GM18868 (cell line): ENCODE results near the gene LMOD2.

Source experiments
- ATAC-seq: cut with Tn5 transposase; IDR thresholded peaks from one replicate; pipeline ENCODE4 v1.9.1; 2021; ENCODE audit warnings: mild to moderate bottlenecking, moderate library complexity; ENCODE audit not compliant: unreplicated experiment

The LMOD2 gene

DNA sequence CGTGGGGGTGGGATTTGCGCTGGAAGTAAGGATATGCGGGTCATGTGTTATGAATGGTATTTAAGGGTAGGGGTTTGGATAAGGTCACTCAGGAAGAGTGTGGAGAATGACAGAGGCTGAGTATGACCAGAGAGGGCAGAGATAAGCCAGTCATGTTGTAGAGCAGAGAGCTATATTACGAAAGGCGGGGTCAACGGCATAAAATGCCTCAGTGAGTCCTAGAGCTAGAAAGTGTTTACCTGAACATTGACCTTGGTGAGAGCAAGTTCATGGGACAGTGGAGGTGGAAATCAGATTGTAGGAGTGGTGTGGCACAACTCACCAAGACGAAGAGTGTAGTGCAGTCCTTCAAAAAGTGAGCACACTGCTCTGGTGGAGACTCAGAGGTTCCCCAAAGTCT is 13.8 kb downstream of the LMOD2 start:
- no peak for ATAC-seq

DNA sequence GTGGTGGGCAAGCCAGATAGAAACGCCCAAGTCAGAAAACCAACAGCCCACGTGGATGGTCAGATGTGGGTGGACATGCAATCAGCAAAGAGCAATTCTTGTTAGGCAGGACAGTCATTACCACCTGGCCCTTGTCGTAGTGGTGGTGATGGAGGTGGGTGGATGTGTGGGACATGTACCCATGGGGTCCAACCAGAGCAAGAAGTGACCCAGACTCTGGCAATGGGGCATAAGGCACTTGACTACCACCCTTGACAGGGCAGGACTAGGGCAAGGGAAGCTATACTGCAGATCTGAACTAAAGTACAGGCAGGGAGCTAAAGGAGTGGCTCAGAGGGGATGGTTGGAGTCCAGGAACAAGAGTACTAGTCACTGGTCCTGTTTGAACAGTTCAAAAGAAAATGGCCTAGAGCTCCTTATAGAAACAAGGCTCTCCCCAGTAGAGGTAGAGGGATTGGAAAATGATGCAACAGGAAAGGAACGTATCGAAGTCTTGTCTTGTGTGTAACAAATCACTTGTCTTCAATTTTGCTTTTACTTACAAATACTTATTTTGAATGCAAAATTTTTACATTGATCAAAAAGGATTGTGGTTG is 17.6 kb downstream of the LMOD2 start:
- ATAC-seq, result no peak

DNA sequence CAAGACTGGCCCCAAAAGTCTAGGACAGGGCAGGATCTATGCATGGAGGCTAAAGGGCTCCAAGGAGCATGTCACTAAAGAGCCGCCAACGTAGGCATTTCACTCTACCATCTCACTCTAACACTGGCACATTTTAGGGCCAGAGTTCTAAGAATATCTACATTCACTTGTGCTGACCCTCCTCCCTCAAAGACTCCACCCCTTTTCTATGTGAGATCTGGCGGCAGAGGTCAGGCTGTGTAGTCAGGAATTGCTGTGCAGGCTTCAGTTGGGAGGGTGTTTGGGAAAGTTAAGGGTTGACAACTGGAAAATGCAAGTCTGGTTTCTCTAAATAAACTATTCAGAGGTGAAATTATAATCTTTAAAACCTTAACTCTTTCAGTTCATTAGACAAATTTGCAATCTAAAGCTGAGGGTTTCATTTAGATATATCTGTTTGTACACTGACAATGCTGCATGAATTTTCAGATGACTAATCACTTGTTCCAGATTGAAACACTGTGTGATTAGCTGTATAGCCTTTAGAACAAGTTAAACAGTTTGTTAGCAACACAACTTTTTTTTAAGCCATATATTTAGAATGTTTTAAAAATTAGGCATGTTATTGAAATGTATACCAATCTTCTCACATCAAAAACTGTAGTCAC is 18.2 kb downstream of the LMOD2 start:
- ATAC-seq, result no peak

DNA sequence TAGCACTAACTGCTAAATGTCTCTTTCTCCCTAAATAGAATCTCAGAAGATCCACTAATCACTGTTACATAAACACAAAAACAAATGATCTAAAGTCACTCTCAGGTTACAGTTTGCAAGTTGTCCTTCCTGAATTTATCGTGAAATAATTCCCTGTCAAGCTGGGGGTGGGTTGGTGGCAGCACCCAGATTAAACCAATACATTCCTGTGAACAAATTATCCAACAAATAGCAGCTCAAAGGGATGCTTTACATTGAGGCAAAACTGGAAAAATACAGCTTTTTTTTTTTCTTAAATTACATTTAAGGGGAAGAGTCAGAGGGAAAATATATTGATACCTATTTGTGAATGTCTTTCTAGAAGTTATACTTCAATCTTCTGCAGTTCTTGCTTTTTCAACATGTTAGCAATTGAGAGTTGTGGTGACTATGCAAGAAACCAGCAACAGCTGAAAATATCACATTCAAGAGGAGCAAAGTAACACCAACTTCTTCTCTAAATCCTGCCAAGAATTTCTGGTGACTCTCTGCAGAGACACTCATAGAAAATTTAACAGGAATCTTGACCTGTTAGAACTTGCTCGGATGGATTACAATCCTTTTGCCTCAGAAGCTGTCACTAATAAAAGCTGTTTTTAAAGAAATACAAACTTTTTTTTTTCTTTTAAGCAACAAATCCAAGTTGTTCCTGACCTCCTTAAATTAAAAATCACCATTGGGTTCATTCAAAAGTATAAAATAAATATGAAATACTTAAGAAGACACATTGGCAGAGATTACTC is 18.9 kb downstream of the LMOD2 start:
- no peak for ATAC-seq

DNA sequence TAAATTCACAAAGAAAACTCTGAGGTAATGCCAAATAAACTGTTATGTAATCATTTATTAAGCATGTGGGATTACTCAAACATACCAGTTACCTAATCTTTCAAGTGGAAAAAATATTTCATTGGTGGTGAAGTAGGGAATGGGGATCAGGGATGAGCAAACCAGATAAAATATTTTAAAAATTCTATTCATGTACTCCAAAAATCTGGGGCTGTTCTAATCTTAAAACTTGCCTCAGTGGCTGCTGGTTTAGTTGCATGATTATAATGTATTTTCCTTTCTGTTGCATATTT is 19.5 kb downstream of the LMOD2 start:
- no peak for ATAC-seq

DNA sequence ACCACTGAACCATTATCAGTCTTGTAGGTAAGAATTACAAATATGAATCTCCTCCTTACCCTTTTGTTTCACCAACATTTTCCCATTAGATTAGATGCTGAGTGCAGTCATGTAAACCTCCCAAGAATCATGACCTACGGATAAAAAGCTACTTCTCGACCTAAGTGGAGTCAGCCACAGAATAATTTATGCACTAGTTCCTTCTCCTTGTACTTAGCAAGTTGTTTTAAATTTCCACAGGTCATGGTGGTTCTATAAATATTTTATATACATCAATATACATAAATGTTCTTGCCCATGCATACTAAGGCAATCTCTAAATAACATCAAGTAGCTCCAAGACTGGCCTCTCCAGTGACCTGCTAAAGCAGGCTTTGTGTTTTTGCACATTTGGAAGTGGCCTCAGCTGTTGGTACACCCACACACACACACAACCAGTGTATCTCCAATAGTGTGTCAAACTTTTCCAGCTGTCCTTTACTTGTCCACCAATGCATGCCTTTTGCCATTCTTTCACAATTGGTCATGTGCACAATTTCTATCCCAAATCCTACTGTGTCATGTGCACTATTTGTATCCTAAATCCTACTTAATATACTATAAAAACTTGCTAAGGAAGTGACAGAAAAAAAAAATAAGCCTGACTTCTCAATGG is 21.5 kb downstream of the LMOD2 start:
- ATAC-seq, result no peak

DNA sequence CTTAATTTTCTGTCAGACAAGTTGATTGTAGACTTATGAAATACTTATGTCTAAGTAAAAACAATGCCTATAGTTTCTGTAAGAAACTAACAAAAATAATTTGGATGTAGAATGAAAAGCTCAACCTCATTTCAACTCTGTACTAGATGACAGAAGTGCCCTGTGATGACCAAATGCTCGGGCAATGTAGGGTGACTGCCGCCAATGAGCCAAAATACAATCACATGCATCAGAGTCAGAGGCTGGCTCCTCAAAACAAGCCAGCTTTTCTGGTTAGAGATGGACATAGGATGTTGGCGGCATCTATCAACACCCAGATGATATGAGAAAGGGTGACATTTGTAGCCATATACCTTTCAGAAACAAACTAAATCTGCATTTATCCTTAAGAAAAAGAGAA is 23.9 kb downstream of the LMOD2 start:
- ATAC-seq, result no peak

DNA sequence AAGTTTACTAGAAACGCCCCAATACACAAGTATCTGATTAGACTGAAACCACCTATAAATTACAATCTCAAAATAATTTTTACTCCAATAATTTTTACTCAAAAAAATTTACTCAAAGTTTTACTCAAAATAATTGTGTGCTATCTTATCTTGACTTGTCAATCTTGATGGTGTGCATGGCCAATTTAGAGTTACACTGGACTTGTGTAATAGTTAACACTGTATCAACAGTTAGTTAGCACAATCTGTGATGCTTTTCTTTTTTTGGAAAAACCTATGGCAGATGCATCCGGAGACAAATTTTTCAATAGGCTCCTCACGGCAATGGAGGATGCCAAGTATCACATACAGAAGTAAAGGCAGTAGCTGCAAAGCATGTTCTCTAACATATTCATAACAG is 24.9 kb downstream of the LMOD2 start:
- ATAC-seq, result no peak

DNA sequence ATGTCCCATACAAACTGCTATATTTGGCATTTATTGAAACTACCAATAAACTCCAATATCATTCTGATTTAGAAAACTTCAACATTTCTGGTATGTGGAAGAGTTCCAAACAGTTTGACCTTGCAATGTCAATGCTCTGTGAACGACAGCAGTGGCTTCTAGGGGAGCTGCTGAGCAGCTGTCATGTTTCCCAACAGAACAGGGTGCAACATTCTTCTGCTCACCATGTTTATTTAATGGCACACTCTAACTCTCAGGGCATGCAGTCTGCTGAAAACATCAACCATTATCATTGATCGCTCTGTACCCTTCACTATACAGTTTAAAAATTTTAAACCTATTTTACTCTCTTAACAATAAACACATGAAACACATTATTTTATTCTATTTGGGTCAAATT is 25.9 kb downstream of the LMOD2 start:
- no peak for ATAC-seq

DNA sequence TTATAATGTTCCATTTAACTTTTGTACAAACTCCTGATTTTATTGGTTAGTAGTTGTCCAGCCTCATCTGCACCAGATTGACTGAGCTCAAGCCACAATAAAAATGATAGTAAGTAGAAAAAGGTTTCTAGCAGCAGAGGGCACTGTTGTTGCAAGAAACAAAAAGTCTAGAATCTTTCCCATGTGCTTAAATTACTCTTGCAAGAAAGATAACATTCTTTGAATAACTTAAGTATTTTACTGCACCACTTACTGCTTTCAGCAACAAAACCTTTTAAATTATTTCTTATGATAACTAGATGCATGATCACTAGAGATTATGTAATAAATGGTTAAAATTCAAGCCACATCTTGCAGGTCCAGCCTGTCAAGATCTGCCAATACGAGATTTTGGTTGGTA is 27.0 kb downstream of the LMOD2 start:
- peak; percentile 74 for ATAC-seq

DNA sequence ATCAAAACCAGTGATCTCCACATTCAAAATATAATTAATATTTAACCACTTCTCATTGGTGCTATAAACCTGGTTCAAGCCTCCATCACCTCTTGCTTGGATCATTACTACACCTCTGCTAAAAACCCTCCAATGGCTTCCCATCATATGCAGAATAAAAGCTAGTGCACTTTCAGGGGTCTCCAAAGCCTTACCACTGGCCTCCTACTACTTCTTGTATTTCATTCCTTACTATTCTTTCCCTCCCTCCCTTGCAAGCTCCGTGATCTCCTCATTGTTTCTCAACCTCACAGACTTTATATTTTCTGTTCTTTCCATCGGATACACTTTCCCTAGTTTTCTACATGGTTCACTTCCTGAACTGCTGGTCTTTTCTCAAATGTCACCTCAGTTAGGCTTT is 31.5 kb downstream of the LMOD2 start:
- ATAC-seq, result no peak

DNA sequence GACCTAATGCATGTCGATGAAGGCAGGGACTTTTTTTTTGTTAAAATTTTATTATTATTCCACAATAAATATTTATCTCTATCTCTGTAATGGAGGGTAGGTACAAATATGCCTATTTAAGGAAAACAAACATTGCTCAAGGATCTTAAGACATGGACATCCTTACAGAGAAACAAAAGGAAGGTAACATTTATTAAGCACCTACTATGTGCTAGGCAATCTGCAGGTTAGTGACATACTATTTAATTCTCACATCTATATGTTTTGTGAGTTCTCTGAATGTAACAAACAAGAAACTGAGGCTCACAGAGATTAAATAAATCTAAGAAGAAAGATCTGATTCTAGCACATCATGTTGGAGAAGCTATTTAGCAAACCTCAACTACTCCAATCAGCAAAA is 32.1 kb downstream of the LMOD2 start:
- no peak for ATAC-seq

DNA sequence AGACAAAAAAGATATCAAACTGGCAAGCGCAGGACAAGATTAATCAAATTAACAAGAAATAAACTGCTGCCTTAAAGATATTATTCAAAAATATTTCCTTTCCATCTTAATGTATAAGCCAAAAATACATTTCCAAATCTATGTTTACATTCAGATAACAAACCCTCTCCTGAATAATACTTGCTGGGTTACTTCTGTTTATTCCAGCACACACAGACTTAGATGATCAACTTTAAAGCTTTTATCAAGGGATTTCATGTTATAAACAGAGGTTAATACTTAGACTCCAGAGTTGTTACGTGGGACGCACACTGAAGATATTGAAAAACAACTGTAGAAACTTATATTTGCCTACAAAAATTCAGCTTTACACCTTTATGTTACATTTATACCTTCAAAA is 33.6 kb downstream of the LMOD2 start:
- ATAC-seq, result no peak

DNA sequence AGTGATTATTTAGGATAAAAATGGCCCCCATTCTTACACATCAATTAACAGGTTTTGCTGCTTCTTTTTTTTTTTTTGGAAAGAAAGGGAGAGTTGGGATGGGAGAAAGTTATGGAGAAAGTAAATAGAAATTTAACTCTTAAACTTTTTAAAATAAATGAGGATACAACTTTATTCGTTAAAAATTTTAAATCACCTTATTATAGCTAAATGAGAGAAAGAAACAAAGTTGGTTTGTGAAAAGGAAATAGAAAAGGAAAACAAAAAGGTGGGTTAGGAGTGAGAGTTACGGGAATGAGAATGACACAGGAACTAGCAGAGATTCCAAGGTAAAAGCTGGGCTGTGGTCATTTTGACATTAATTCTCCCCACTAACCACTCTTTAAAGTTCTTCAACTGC is 34.9 kb downstream of the LMOD2 start:
- no peak for ATAC-seq

DNA sequence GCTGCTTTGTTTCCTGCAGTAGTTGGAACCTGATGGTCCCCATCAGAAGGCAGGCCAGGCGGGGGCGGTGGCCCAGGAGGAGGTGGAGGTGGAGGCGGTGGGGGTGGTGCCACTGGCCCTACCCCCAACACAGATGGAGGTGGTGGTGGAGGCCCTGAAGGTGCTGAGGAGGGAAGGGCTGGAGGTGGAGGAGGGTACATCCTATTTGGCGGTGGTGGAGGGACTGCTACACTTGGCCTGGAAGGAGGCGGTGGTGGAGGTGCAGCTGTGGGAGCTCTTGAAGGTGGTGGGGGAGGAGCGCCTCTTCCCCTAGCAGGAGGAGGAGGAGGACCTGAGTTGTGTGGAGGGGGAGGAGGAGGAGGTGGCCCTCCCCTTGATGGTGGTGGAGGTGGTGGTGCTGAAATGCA is 36.8 kb downstream of the LMOD2 start:
- ATAC-seq, result no peak

DNA sequence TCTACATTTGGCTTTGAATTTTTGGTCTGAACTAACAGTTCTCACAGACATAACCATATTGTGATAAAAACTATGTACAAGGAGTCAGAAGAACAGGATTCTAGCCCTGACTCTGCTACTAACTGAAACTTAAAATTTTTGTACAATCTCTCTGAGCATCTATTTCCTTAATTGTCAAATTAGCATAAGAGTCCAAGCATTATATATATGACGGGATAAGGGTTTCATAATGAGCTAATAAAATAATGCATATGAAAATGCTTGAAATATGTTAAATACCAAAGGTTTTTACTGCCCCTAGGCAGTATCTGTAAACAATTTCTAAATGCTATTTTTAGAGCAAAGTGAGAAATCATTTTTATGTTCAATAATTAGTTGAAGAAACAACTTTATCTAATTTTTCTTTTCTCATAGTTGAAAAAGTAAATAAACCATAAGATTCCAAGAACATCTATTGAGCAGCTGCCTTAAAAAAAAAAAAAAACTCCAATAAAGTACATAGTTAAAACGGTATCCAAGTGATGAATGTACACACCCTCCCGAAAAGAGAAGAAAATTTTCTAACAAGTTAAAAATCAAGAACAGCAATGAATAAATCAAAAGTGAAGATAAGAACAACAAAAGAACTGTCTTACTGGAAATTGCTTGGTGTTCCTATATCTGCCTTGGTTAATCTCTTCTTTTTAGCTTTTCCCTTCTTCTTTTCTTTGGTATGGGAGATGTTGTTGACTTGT is 40.4 kb downstream of the LMOD2 start:
- ATAC-seq, result no peak

DNA sequence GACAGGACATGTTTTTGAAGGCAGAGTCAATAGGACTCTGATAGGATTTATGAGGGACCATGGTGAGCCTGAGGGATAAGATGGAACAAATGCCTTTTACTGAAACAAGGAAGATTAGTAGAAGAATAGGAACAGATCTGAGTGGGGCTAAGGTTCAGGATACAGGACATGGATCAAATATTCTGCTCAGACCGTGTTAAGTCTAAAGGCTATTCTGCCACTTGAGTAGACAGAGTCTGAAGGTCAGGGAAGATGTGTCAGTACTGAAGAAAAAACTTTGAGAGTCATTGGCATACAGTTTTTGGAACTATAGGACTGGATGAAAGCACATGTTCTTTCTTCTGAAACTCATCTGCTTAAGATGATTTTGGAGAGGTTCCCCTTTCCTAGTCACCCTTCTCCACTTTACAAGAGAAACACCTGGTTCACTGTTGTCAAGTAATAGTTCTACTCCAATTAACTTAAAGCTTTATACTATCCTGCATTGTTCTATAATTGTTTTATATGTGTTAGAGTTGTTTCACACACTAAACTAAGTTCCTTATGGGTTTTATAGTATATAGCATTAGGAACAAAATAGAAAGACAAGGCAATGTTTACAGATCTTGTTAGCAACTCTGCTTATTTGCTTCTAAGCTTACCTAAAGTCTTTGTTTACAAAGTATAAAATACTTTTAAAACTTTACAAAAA is 49.7 kb downstream of the LMOD2 start:
- ATAC-seq, result no peak

DNA sequence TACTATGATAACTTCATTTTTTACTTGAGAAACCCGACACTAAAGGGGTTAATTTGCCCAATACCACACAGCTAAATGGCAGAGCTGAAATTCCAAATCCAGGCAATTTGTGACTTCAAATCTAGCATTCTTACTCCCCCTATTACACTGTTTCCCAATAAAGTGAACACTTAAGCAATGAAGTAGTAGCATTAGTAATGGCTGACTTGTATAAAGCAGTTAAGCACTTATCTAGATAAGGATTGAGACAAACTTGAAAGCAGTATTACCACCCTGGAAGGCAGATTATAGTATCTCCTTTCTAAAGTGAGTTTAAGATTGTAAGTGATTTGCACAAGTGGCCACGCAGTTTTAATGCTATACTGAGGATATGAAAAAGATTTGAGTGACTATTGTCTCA is 53.9 kb downstream of the LMOD2 start:
- ATAC-seq, result no peak

DNA sequence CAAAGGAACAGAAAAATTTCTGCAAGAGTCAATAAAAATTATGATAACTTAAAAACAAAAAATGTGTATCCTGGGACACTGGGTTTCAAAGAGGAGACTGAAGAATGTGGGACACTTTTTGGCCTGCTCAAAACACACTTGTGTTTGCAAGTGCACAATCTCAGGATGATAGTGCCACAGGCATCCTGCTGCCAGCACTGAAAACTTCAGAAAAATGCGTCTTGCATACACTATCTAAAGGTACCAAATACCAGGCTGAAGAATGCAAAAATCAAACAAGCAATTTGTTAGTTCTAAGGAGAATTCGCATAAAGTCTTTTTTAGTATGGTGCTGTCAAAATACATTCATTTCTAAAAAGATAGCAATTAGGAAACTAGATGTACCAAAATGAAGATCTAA is 55.0 kb downstream of the LMOD2 start:
- ATAC-seq, result peak; percentile 15

DNA sequence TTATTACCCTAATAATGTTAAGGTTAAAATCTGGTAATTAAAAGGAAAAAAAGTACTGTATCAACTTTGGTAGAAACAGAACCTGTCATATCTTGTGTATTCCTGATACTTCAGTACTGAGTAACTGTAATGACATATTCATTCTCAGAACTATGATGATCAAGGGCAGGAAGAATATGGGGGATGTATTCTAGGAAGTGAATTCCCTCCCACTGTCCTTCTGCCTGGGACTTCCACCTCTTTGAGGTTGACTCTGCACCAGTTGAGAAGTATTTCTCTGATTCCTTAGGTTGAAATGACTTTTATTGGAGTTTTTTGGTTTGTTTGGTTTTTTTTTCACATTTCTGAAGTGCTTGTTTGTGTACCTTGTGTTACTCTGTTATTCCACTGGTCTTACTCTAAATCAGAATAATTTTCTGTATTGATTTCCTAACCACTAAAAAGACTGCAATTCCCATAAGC is 56.2 kb downstream of the LMOD2 start:
- ATAC-seq, result peak; percentile 34

DNA sequence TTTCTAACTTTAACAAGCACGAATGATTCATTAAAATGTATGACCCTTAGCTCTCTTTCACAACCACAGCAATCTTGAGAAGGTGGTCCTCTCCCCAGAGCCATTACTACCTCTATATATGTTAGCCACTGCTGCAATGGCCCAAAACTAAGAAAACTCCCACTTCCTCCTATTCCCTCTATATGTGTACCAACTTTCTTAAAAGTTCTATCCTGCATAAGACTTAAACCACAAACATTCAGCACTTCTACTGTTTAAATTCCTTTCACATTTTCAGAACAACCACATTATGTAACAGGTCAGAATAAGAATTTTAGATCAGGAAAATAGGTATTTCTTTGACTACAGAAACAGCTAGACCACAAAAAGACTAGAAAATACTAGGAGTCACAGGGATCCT is 57.0 kb downstream of the LMOD2 start:
- ATAC-seq, result peak; percentile 57
